ENCODE measurements around the gene SOX13. TPM values are rescaled to one million over a fixed set of nuclear protein-coding genes. Genes with fewer than 3 reads are reported as not detected.

Gene SOX13
- total RNA-seq = 10.4 and 27.7 TPM in 2 replicates

GRCh38 chr1:204072931-204073836 lies at the start of gene SOX13:
SOX13 (plus strand) TSS chr1:204073115; CDS start chr1:204112916, 39,801 bp downstream.

GRCh38 chr1:204151552-204152309 lies 78.8 kb downstream of the SOX13 start, which contains the start of gene ETNK2:
ETNK2 (minus strand) TSS chr1:204152044; CDS start chr1:204151852, 192 bp downstream.

GRCh38 chr1:204166219-204166618 lies 93.3 kb downstream of the SOX13 start, which contains the start of gene REN:
REN (minus strand) TSS chr1:204166337; CDS start chr1:204166293, 44 bp downstream.

Other genes starting within 250 kb of the SOX13 start
- gene SNRPE, start 211.5 kb upstream of the SOX13 start, total RNA-seq = 93.3 and 134 TPM in 2 replicates
- 9.1 and 10.4 TPM in 2 replicates for gene ETNK2, start 78.9 kb downstream of the SOX13 start, total RNA-seq
- gene REN, start 93.2 kb downstream of the SOX13 start, total RNA-seq = under 0.01 TPM in 1 of 2 replicates, not detected in the other
- 0.65 and 1.1 TPM in 2 replicates for gene KISS1, start 123.4 kb downstream of the SOX13 start, total RNA-seq
- gene GOLT1A, start 140.9 kb downstream of the SOX13 start, total RNA-seq = 0.46 TPM in 1 of 2 replicates, not detected in the other